COLO668 (cell line): ENCODE data around the gene ZFAND2B.
A peak's percentile ranks its signal among the peaks of the same experiment; 100 is the strongest.

Source experiments
- DNase-seq: peaks from one replicate; lab custom pipeline; 2025; ENCODE audit not compliant: unreplicated experiment; lab: John Stamatoyannopoulos, UW

The ZFAND2B gene

GRCh38 chr2:219220652-219221402, 14.2 kb downstream of the ZFAND2B start:
- DNase-seq, result no peak

- no peak for DNase-seq
These were observed 15.5 kb downstream of the ZFAND2B start for GRCh38 chr2:219221957-219222518.

- DNase-seq, result no peak
These were observed 17.4 kb downstream of the ZFAND2B start for GRCh38 chr2:219223831-219224610.

GRCh38 chr2:219225350-219225749, 18.8 kb downstream of the ZFAND2B start:
- no peak for DNase-seq

DNA sequence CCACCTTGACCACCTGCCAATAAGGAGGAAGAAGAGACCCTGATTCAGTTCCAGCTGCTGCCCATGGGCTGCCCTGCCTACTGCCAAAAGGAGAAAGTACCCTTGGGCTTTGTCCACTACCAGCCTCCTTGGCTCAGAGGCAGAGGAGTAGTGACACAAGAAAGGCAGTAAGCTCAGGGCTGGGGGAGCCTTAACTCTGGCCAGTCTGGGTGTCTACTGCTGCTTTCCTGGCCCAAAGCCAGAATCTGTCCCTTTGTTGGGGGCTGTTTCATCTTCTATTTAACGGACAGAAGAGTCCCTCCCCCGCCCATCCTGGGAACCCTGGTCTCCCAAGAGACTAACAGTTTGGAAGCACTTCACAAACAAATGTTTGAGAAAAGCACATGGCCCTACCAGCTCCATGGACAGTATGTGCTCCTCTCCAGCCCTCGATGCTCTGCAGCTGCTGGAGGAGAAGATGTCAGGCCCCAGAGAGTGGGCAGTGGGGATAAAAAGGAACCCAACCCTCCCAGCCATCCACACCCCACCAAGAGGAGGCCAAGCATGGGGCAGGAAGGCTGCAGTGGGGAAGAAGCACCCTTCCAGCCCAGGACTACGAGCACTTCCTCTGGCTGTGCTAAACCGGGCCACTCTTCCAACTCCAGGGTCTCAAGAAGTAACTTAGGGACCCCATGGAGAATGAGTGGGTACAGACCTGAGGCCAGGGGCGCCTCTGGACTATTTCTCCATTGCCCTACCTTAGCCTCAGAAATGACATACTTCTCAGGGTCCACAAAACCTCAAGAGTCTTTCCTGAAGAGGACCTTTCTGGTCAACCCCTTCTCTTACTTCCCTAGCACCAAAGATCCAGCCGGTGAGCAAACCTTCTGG, 21.7 kb downstream of the ZFAND2B start:
- no peak for DNase-seq

- no peak for DNase-seq
These were observed 22.3 kb downstream of the ZFAND2B start for GRCh38 chr2:219228911-219229304.

DNA sequence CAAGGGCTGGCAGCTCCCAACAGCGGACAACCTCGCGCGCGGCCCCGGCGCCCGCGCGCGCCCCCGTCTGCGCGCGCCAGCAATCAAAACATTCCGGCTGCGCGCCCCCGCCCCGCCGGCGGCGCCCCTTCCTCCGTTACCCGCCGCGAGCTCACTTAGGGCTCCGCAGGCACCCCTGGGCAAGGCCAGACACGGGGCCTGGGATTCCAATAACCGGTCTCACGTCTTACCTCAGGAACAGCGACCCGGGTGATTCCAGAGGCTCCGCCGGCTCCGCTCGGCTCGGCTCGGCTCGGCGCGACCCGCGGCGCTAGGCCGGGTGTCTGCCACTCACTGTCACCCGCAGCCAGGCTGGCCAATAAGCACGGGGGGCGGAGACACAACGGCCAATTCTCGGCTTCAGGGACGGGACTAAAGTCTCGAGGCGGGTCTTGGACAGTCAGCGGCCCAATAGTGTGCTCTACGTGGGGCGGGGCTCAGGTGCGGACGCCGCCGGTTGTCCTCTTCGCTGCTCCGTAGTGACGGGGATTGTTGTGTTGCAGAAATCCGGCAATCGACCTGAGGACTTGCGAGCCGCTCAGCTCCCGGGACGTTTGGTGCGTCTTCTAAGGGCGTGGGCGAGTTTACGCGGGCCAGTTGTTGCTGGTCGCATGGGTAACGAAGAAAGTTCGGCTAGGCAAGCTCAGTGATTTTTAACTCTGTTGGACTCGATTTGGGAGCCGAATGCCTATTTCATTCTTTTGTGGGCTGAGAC, 22.9 kb downstream of the ZFAND2B start, which contains the start of the genes ANKZF1 and ATG9A:
TSS of gene ANKZF1 (plus strand) at position 502 of the 754 bp plus-strand sequence. CDS start 452 bp downstream, outside the sequence.
TSS of gene ATG9A (minus strand) at position 332 of the 754 bp plus-strand sequence. CDS start 1,612 bp downstream, outside the sequence.
- peak; percentile 98 for DNase-seq

- DNase-seq, result peak; percentile 67
These were observed 23.5 kb downstream of the ZFAND2B start for GRCh38 chr2:219230059-219230540.

DNA sequence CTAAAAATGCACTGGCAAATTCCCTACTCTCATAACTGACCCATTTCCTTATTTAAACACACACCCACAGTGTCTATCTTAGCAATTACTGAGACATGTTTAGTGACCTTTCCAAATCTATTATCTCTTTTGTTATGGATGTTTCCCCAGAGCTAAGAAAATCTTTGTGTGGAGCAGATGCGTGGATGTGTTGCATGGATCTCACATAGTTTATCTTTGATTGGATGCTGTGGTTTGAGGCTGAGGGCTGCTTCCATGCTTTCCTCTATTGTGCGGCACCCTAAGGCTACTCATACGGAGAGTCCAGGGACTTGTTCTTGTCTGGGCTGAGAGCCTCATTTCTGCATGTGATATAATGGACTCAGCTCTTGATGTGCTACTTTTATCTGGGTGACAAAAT, 27.7 kb downstream of the ZFAND2B start:
- no peak for DNase-seq

- DNase-seq, result no peak
These were observed 36.7 kb downstream of the ZFAND2B start for GRCh38 chr2:219243291-219243761.

GRCh38 chr2:219244789-219245147, 38.2 kb downstream of the ZFAND2B start:
- DNase-seq, result no peak

GRCh38 chr2:219245148-219245898, 38.7 kb downstream of the ZFAND2B start, which contains the start of the genes GLB1L and STK16:
GLB1L (minus strand) TSS chr2:219245444; CDS start chr2:219243573, 1,871 bp downstream.
STK16 (plus strand) TSS chr2:219245479; CDS start chr2:219246000, 521 bp downstream.
- peak; percentile 95 for DNase-seq

GRCh38 chr2:219245899-219246230, 39.3 kb downstream of the ZFAND2B start:
- no peak for DNase-seq

DNA sequence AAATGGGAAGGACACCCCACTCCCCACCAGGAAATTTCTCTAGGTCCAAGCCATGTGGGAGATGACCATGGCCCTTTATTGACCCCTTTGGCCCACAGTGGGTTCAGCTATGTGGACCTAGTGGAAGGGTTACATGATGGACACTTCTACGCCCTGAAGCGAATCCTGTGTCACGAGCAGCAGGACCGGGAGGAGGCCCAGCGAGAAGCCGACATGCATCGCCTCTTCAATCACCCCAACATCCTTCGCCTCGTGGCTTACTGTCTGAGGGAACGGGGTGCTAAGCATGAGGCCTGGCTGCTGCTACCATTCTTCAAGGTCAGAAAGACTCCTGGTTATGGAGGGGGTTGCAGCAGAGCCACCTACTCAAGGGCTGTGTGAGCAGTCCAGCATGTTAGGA, 40.0 kb downstream of the ZFAND2B start:
- no peak for DNase-seq

GRCh38 chr2:219247678-219248642, 41.4 kb downstream of the ZFAND2B start:
- DNase-seq, result no peak

DNA sequence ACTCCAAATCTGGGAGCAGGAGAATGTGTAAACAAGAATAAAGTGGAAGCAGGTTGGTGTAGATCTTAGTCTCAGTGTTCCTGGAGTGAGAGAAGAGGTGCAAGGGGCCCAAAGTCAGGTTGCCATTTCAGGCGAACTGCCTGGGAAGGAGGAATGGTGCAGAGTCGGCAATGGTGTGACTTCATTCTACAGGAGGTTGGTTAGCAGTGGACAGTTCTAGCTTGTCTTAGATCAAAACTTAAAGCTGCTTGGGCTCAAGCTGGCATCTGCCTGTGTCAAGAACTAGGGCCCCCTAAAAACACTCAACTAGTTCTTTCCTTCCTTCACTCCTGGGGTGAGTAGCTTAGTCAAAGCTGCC, 42.2 kb downstream of the ZFAND2B start:
- no peak for DNase-seq

DNA sequence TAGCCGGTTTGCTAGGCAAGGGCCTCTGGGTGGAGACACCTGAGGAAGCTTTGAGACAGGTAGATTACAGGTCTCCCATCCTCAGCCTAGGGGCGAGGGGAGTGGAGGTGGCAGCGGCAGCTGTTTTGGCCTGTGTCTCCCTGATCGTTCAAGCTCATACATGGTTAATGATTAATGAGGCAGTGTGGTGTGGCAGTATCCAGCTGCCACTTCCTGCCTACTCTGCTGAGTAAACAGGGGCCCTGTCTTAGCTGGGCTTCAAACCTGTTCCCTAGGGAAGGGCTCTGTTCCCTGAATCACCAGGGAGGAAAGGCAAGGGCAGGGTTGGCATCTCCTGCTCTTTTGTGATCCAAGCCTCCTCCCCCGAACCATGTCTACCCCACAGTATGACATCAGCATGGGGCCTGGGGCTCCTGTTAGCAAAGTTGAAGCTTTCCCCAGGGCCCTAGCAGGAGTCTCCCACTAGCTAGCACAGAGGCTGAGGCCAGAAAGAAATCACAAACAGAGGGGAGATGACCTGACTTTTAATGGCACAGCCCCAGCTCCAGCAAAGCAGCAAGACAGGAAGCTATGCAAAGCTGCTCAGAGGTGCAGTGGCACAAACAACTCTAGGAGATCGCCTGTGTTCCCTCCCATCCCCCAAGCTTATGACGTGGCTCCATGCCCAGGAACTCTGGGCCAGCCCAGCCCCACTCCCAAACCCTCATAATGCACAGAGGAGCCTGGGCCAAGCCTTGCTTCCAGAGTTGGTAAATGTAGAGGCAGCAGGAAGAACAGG, 42.8 kb downstream of the ZFAND2B start:
- DNase-seq, result peak; percentile 89
